ENCODE measurements around the gene L3HYPDH. TPM values are rescaled to one million over a fixed set of nuclear protein-coding genes. Genes with fewer than 3 reads are reported as not detected.
A peak's percentile ranks its signal among the peaks of the same experiment; 100 is the strongest.

The L3HYPDH gene
- total RNA-seq, 1 donor from 2014 or later: 21.1 TPM

DNA sequence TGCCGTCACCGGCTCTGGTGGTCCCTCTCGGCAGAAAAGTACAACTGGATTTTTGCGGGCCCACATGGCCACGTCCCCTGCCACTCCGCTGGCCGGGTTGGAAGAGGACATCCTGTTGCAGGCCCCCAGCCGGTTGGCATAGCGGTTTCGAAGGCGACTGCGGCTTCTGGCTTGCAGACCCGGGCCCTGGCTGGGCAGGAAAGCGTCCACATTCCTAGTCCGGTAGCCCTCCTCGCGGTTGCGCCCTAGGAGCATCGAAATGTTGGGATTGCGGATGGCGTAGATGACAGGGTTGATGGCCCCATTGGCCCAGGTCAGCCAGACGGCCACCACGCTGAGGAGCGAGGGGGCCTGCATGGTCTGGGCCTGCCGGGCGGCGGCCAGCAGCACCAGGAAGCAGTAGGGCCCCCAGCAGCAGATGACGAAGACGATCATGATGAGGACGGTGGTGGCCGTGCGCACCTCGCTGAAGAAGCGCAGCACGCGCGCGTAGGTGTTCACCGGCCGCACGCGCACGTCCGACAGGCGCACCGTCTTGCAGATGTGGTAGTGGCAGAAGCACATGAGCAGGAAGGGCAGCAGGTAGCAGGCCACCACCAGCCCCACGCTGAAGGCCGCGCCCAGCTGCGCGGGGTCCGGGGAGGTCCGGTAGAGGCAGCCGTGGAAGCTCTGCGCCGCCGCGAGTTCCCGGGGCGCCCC lies 20.3 kb downstream of the L3HYPDH start:
- DNase-seq (ENCODE audit: low read depth): no peak
- Histone ChIP-seq H3K36me3 (ENCODE audit: control insufficient read depth, insufficient read depth, low read length) (no peaks in the 10 kb centered on the region), H3K27me3 (ENCODE audit: control insufficient read depth, insufficient read depth, low read length) (no peaks in the 10 kb centered on the region), H3K4me3 (ENCODE audit: low read depth, low read length) (peak overlapping the region; percentile 41)
- TF ChIP-seq, protein P1, sequence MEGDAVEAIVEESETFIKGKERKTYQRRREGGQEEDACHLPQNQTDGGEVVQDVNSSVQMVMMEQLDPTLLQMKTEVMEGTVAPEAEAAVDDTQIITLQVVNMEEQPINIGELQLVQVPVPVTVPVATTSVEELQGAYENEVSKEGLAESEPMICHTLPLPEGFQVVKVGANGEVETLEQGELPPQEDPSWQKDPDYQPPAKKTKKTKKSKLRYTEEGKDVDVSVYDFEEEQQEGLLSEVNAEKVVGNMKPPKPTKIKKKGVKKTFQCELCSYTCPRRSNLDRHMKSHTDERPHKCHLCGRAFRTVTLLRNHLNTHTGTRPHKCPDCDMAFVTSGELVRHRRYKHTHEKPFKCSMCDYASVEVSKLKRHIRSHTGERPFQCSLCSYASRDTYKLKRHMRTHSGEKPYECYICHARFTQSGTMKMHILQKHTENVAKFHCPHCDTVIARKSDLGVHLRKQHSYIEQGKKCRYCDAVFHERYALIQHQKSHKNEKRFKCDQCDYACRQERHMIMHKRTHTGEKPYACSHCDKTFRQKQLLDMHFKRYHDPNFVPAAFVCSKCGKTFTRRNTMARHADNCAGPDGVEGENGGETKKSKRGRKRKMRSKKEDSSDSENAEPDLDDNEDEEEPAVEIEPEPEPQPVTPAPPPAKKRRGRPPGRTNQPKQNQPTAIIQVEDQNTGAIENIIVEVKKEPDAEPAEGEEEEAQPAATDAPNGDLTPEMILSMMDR (IDR thresholded peaks at IDR 0.05; ENCODE audit: insufficient read depth, low read length, poor library complexity, severe bottlenecking): no peak

DNA sequence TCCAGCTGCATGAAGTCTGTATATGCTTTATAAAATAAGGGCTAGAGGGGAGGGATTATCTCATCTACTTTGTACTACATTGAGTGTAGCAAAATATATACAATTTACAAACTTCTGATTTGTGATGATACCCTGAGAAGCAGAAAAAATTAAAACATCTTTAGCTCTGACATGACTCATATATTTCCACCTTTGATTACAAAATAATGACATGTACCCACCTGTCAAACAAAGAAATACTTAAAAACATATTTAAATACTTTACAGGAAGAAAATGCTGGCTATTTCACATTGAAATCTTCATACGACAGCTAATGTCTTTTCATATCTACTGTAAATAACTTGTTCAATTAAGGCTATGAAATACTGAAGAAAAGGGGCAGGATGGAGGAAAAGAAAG lies 22.3 kb downstream of the L3HYPDH start:
- TF ChIP-seq, protein P1 (IDR thresholded peaks at IDR 0.05; ENCODE audit: insufficient read depth, low read length, poor library complexity, severe bottlenecking): no peak
- Histone ChIP-seq H3K27me3 (ENCODE audit: control insufficient read depth, insufficient read depth, low read length) (no peaks in the 10 kb centered on the region), H3K36me3 (ENCODE audit: control insufficient read depth, insufficient read depth, low read length) (no peaks in the 10 kb centered on the region), H3K4me3 (ENCODE audit: low read depth, low read length) (no peak overlapping the region)
- no peak for DNase-seq (ENCODE audit: low read depth)

DNA sequence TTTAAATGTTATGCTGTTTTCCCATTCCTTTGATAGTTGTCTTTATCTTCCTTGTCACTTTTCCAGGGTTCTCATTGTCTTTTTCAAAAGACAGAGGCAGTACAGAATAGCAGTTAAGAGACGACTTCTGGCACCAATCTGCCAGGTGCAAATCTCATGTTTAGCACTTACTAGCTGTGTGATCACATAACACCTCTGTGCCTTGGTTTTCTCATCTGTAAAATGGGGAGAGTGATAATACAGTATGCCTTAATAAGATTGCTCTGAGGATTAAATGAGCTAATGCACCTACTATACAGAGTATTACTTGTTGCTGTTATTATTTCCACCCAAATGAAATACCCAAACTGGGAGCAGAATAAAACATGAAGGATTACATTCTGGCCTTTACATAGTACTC lies 23.8 kb downstream of the L3HYPDH start:
- no peak for DNase-seq (ENCODE audit: low read depth)
- Histone ChIP-seq H3K4me3 (ENCODE audit: low read depth, low read length) (no peak overlapping the region), H3K36me3 (ENCODE audit: control insufficient read depth, insufficient read depth, low read length) (no peaks in the 10 kb centered on the region), H3K27me3 (ENCODE audit: control insufficient read depth, insufficient read depth, low read length) (no peaks in the 10 kb centered on the region)
- TF ChIP-seq, protein P1 (IDR thresholded peaks at IDR 0.05; ENCODE audit: insufficient read depth, low read length, poor library complexity, severe bottlenecking): no peak

DNA sequence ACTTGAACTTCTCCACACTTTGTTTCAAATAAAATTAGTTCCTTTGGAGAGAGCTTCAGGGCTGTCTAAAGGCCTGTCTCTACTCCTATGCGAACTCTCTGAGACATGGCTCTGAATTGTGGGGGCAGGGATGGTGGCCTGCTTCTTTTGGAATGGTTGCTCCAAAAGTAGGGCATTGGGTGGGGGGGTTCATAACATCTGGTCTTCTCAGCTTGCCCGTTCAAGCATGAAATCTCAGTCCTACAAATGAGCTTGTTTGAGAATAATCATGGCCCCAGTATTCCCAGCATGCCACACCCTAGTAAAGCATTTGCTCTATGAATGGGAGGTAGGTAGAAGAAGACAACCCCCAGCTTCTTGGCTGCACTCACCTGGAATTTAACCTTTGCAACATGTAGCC lies 25.7 kb downstream of the L3HYPDH start:
- no peaks in the 10 kb centered on the region for H3K36me3 ChIP-seq (ENCODE audit: control insufficient read depth, insufficient read depth, low read length)
- DNase-seq (ENCODE audit: low read depth): no peak
- TF ChIP-seq, protein P1 (IDR thresholded peaks at IDR 0.05; ENCODE audit: insufficient read depth, low read length, poor library complexity, severe bottlenecking): no peak
- H3K27me3 ChIP-seq (ENCODE audit: control insufficient read depth, insufficient read depth, low read length): no peaks in the 10 kb centered on the region
- no peak overlapping the region for H3K4me3 ChIP-seq (ENCODE audit: low read depth, low read length)

DNA sequence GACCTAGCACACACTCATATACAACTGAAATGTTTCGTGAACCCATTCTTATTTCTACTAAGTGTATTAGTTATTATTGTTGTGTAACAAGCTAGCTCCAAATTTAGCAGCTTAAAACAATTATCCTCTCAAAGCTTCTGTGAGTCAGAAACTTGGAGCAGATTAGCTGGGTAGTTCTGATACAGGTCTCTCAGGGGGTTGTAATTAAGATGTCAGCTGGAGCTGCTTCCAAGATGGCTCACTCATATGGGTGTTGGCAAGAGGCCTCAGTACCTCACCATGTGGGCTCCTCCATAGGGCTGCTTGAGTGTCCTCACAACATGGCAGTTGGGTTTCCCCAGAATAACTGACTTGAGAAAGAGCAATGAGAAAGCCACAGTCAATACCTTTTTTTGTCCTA lies 28.8 kb downstream of the L3HYPDH start:
- no peak for DNase-seq (ENCODE audit: low read depth)
- TF ChIP-seq, protein P1 (IDR thresholded peaks at IDR 0.05; ENCODE audit: insufficient read depth, low read length, poor library complexity, severe bottlenecking): no peak
- Histone ChIP-seq H3K27me3 (ENCODE audit: control insufficient read depth, insufficient read depth, low read length) (no peaks in the 10 kb centered on the region), H3K36me3 (ENCODE audit: control insufficient read depth, insufficient read depth, low read length) (no peaks in the 10 kb centered on the region), H3K4me3 (ENCODE audit: low read depth, low read length) (no peak overlapping the region)

DNA sequence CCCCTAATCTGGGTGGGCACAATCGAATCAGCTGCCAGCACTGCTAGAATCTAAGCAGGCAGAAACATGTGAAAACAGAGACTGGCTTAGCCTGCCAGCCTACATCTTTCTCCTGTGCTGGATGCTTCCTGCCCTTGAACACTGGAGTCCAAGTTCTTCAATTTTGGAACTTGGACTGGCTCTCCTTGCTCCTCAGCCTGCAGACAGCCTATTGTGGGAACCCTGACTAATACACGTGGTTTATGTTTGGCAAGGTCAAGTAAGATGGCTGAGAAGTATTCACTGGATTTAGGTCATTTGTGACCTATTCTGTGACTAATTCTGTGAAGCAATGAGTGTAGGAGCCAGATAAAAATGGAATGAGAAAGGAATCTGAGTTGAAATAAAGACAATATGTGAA lies 30.1 kb downstream of the L3HYPDH start:
- Histone ChIP-seq H3K36me3 (ENCODE audit: control insufficient read depth, insufficient read depth, low read length) (no peaks in the 10 kb centered on the region), H3K4me3 (ENCODE audit: low read depth, low read length) (no peak overlapping the region), H3K27me3 (ENCODE audit: control insufficient read depth, insufficient read depth, low read length) (no peaks in the 10 kb centered on the region)
- TF ChIP-seq, protein P1 (IDR thresholded peaks at IDR 0.05; ENCODE audit: insufficient read depth, low read length, poor library complexity, severe bottlenecking): no peak
- peak; percentile 72 for DNase-seq (ENCODE audit: low read depth)
